HepG2 (cell line): ENCODE data around the gene AP4M1. TPM values are rescaled to one million over a fixed set of nuclear protein-coding genes. Genes with fewer than 3 reads are reported as not detected.

ENCODE experiments used
- AFF4 ChIP-seq: sonication (generic); formaldehyde crosslinking; IDR thresholded peaks from 2 replicates; pipeline ENCODE4 v1.4.0; 2020; ENCODE audit warnings: missing genetic modification reagents
- AKNA ChIP-seq: sonication (generic); formaldehyde crosslinking; IDR thresholded peaks from 2 replicates; pipeline ENCODE4 v1.4.0; 2020; ENCODE audit warnings: missing genetic modification reagents, borderline replicate concordance
- ARID4A ChIP-seq: sonication (generic); formaldehyde crosslinking; IDR thresholded peaks from 2 replicates; pipeline ENCODE4 v1.5.0; 2020; ENCODE audit warnings: mild to moderate bottlenecking, missing genetic modification reagents, borderline replicate concordance
- ATF1 ChIP-seq: IDR thresholded peaks from 2 replicates; pipeline ENCODE4 v1.6.1; 2016; ENCODE audit warnings: mild to moderate bottlenecking, control low read depth
- CERS6 ChIP-seq: sonication (generic); formaldehyde crosslinking; IDR thresholded peaks from 2 replicates; pipeline ENCODE4 v1.5.0; 2020; ENCODE audit warnings: missing genetic modification reagents
- FOXA1 ChIP-seq, 2 experiments: fragments of 450-650 bp in 1 of 2; sonication (generic) in 1 of 2; formaldehyde crosslinking in 1 of 2; IDR thresholded peaks; 2 replicates each; pipeline versions ENCODE4 v1.4.0 to v1.6.1; 2016 to 2020; ENCODE audit warnings: missing genetic modification reagents in 1 of 2
- GZF1 ChIP-seq: sonication (generic); formaldehyde crosslinking; IDR thresholded peaks from 2 replicates; pipeline ENCODE4 v1.5.1; 2020; ENCODE audit warnings: mild to moderate bottlenecking, missing genetic modification reagents
- NKX3-1 ChIP-seq: sonication (generic); formaldehyde crosslinking; IDR thresholded peaks from 2 replicates; pipeline ENCODE4 v1.5.0; 2020; ENCODE audit warnings: missing genetic modification reagents
- SIX4 ChIP-seq: sonication (generic); formaldehyde crosslinking; IDR thresholded peaks from 2 replicates; pipeline ENCODE4 v1.4.0; 2020; ENCODE audit warnings: missing genetic modification reagents
- TOPORS ChIP-seq: sonication (generic); formaldehyde crosslinking; IDR thresholded peaks from 2 replicates; pipeline ENCODE4 v1.8.0; 2023; ENCODE audit warnings: mild to moderate bottlenecking, missing genetic modification reagents
- U2AF1 ChIP-seq: fragments of 200-400 bp; formaldehyde crosslinking; optimal IDR thresholded peaks from 2 replicates; pipeline ENCODE3; 2017; ENCODE audit warnings: mild to moderate bottlenecking, low read depth, low read length
- ZBTB7B ChIP-seq: sonication (generic); formaldehyde crosslinking; IDR thresholded peaks from 2 replicates; pipeline ENCODE4 v1.4.0; 2020; ENCODE audit warnings: missing genetic modification reagents
- ZFX ChIP-seq: sonication (generic); formaldehyde crosslinking; IDR thresholded peaks from 2 replicates; pipeline ENCODE4 v1.4.0; 2020; ENCODE audit warnings: mild to moderate bottlenecking, low read depth, missing genetic modification reagents, moderate library complexity
- ZNF788 ChIP-seq: sonication (generic); formaldehyde crosslinking; IDR thresholded peaks from 2 replicates; pipeline ENCODE4 v1.5.0; 2020; ENCODE audit warnings: mild to moderate bottlenecking, missing genetic modification reagents, borderline replicate concordance
- polyA plus RNA-seq, 8 experiments: library from polyadenylated mRNA; depleted of rRNA in 3 of 8; stranded (reverse) in 7 of 8; unstranded in 1 of 8; fragments of >200 nt; fragmentation: Illumina TruSeq in 4 of 8; extraction: Trizol in 4 of 8; gene quantifications; 2 replicates each; pipeline versions ENCODE4 v1.2.1 to v1.2.3, GENCODE V29; 2011 to 2016; ENCODE audit warnings: low read depth in 4 of 8, missing spikeins in 1 of 8, mixed read lengths in 1 of 8; ENCODE audit not compliant: insufficient read depth in 1 of 8
- total RNA-seq, 5 experiments: library from RNA; depleted of rRNA; stranded (reverse); fragments of >200 nt; fragmentation: Illumina TruSeq; extraction: Trizol; gene quantifications; 2 replicates each; pipeline ENCODE4 v1.2.3, GENCODE V29; 2016; ENCODE audit warnings: low read depth in 1 of 5

Gene AP4M1
- total and polyA plus RNA-seq, 2 of the 13 experiments (the other 11 are each of a cell fraction or from before 2014, with no cell fraction given) = 6.3 to 9.7 TPM

- TF ChIP-seq ARID4A (peak; percentile 70; the same call in 1 of the 2 replicates), ATF1 (CRISPR knock-in tag) (peak; percentile 67), ZFX (CRISPR knock-in tag) (no peak), CERS6 (no peak), SIX4 (0 out of 2 replicates have a peak, but pooled peaks have one; percentile 20), AKNA (CRISPR knock-in tag) (peak; percentile 70; the same call in 1 of the 2 replicates), ZBTB7B (CRISPR knock-in tag) (no peak), TOPORS (CRISPR knock-in tag) (no peak), NKX3-1 (CRISPR knock-in tag) (peak; percentile 82), ZNF788 (peak; percentile 83; the same call in 1 of the 2 replicates), FOXA1 (IDR thresholded peaks at IDR 0.05) (no peak), FOXA1 (CRISPR knock-in tag; IDR thresholded peaks at IDR 0.05) (no peak), GZF1 (CRISPR knock-in tag) (no peak; the same call in 1 of the 2 replicates), AFF4 (CRISPR knock-in tag) (no peak), U2AF1 (no peak)
Observed at GRCh38 chr7:100119072-100119969, 17.9 kb downstream of the AP4M1 start, which contains the start of the genes CNPY4 and TAF6 (continued).
